Fibroblast of villous mesenchyme (primary cell): ENCODE results near the gene CEP55. TPM values are rescaled to one million over a fixed set of nuclear protein-coding genes. Genes with fewer than 3 reads are reported as not detected.

Experiments
- DNase-seq: peaks from one replicate; pipeline ENCODE4 v3.0.0-alpha.2; 2010; ENCODE audit warnings: low read depth
- H3K4me3 ChIP-seq: 2 replicates; pipeline ENCODE4 v1.5.1; 2011; ENCODE audit warnings: low read depth, mild to moderate bottlenecking, low read length
- CTCF ChIP-seq: IDR thresholded peaks from 2 replicates; pipeline ENCODE4 v1.5.1; 2012; ENCODE audit warnings: low read depth, mild to moderate bottlenecking, low read length; ENCODE audit not compliant: insufficient read depth
- total RNA-seq: library from RNA; depleted of rRNA; stranded (reverse); fragments of >200 nt; gene quantifications from 2 replicates; pipeline ENCODE4 v1.2.3, GENCODE V29; 2012

Gene CEP55
- total RNA-seq, 1 donor = 35.0 TPM

DNA sequence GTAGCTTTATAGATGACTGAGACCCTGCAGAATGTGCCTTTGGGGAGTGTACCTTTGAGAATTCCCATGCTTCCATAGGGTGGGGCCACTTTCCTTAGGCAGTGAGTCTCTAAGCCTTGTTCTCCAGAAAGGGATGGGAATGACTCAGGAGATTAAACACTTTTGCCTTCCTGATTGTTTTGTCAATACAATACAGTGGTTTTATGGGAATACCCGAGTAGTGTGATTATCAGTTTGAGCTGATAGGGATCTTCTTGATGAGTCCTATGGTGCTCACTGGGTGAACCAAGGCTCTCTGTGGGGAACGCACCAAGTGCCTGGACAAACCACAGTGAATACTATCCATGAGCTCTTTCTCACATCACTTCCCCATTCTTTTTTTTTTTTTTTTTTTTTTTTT, 20.5 kb upstream of the CEP55 start:
- no peak for TF ChIP-seq CTCF
- DNase-seq = peak; percentile 54
- no peak overlapping the region for H3K4me3 ChIP-seq

GRCh38 chr10:93476756-93477155, 19.7 kb upstream of the CEP55 start:
- DNase-seq = peak; percentile 40
- no peak for TF ChIP-seq CTCF
- H3K4me3 ChIP-seq = no peak overlapping the region

GRCh38 chr10:93478873-93479272, 17.5 kb upstream of the CEP55 start:
- H3K4me3 ChIP-seq = peak overlapping the region; percentile 84
- peak; percentile 54 for DNase-seq
- TF ChIP-seq CTCF = no peak

DNA sequence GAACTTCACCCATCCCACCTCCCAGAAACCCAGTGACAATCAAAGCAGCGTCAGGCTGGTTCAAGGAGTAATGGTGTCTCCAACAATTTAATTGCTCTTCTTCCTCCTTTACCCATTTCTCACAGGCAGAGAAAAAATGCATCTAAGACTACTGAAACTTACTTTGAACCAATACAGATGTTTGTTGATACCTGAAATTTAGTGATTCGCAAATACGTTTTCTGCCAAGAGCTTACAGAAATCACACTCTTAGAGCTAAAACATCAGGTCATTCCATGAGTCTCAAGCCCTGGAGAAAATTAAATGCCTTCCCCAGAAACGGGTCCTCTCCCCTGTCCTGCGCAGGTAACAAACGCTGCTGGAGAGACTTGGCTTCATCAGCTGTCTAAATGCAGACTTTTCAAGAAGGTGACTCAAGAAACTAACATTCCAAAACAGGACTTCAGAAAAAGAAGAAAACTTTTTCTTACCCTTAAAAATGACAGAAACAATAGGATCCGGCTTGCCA, 14.7 kb upstream of the CEP55 start:
- no peak for TF ChIP-seq CTCF
- no peak for DNase-seq
- H3K4me3 ChIP-seq = peak overlapping the region; percentile 84

- peak; percentile 66 for TF ChIP-seq CTCF
Measured at GRCh38 chr10:93482145-93482834, 14.1 kb upstream of the CEP55 start, which contains the start of gene MYOF. MYOF (minus strand) TSS chr10:93482334; CDS start chr10:93482194, 140 bp downstream.

GRCh38 chr10:93485690-93486089, 10.7 kb upstream of the CEP55 start:
- H3K4me3 ChIP-seq = no peak overlapping the region
- TF ChIP-seq CTCF = no peak
- no peak for DNase-seq

More at GRCh38 chr10:93482145-93482834, 14.1 kb upstream of the CEP55 start, which contains the start of gene MYOF:
- peak; percentile 91 for DNase-seq
- H3K4me3 ChIP-seq = peak within 1 kb of the TSS; percentile 84
